ENCODE measurements around the gene RCAN2. TPM values are rescaled to one million over a fixed set of nuclear protein-coding genes. Genes with fewer than 3 reads are reported as not detected.

Gene RCAN2
- total RNA-seq, 2 donors from 2014 or later: 96.5 to 210 TPM

GRCh38 chr6:46504242-46504641 lies 13.0 kb upstream of the RCAN2 start:
- Histone ChIP-seq H3K27me3 (no peaks in the 10 kb centered on the region), H3K9me3 (no peaks in the 10 kb centered on the region), H3K27ac (peak overlapping the region; percentile 60 to 89), H3K36me3 (no peaks in the 10 kb centered on the region), H3K4me1 (peaks cover 0 to 56% of the 10 kb centered on the region in 2 donors), H3K4me3 (no peak overlapping the region)
- TF ChIP-seq, protein P1, sequence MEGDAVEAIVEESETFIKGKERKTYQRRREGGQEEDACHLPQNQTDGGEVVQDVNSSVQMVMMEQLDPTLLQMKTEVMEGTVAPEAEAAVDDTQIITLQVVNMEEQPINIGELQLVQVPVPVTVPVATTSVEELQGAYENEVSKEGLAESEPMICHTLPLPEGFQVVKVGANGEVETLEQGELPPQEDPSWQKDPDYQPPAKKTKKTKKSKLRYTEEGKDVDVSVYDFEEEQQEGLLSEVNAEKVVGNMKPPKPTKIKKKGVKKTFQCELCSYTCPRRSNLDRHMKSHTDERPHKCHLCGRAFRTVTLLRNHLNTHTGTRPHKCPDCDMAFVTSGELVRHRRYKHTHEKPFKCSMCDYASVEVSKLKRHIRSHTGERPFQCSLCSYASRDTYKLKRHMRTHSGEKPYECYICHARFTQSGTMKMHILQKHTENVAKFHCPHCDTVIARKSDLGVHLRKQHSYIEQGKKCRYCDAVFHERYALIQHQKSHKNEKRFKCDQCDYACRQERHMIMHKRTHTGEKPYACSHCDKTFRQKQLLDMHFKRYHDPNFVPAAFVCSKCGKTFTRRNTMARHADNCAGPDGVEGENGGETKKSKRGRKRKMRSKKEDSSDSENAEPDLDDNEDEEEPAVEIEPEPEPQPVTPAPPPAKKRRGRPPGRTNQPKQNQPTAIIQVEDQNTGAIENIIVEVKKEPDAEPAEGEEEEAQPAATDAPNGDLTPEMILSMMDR (IDR thresholded peaks at IDR 0.05): no peak
- DNase-seq (ENCODE audit: low spot score): no peak

GRCh38 chr6:46502486-46503119 lies 11.4 kb upstream of the RCAN2 start:
- peak overlapping the region; percentile 63 to 89 for H3K27ac ChIP-seq
- no peak for DNase-seq (ENCODE audit: low spot score)

GRCh38 chr6:46501136-46502089 lies 10.2 kb upstream of the RCAN2 start:
- Histone ChIP-seq H3K27me3 (no peaks in the 10 kb centered on the region), H3K9me3 (no peaks in the 10 kb centered on the region), H3K4me1 (peaks cover 0 to 30% of the 10 kb centered on the region in 2 donors), H3K4me3 (no peak overlapping the region), H3K27ac (peak overlapping the region in 1 of 2 donors; percentile 89), H3K36me3 (no peaks in the 10 kb centered on the region)
- DNase-seq (ENCODE audit: low spot score): no peak
- TF ChIP-seq, protein P1 (IDR thresholded peaks at IDR 0.05): no peak

More at GRCh38 chr6:46502486-46503119, 11.4 kb upstream of the RCAN2 start:
- no peaks in the 10 kb centered on the region for H3K36me3 ChIP-seq
- H3K4me1 ChIP-seq: peaks cover 0 to 42% of the 10 kb centered on the region in 2 donors
- H3K9me3 ChIP-seq: no peaks in the 10 kb centered on the region
- H3K4me3 ChIP-seq: no peak overlapping the region
- TF ChIP-seq, protein P1 (IDR thresholded peaks at IDR 0.05): no peak
- H3K27me3 ChIP-seq: no peaks in the 10 kb centered on the region

GRCh38 chr6:46500382-46500781 lies 9.1 kb upstream of the RCAN2 start:
- no peak for DNase-seq (ENCODE audit: low spot score)
- Histone ChIP-seq H3K9me3 (no peaks in the 10 kb centered on the region), H3K27ac (peak overlapping the region in 1 of 2 donors; percentile 3), H3K36me3 (no peaks in the 10 kb centered on the region), H3K27me3 (no peaks in the 10 kb centered on the region), H3K4me3 (no peak overlapping the region), H3K4me1 (peaks cover 0 to 22% of the 10 kb centered on the region in 2 donors)
- TF ChIP-seq, protein P1 (IDR thresholded peaks at IDR 0.05): no peak

DNA sequence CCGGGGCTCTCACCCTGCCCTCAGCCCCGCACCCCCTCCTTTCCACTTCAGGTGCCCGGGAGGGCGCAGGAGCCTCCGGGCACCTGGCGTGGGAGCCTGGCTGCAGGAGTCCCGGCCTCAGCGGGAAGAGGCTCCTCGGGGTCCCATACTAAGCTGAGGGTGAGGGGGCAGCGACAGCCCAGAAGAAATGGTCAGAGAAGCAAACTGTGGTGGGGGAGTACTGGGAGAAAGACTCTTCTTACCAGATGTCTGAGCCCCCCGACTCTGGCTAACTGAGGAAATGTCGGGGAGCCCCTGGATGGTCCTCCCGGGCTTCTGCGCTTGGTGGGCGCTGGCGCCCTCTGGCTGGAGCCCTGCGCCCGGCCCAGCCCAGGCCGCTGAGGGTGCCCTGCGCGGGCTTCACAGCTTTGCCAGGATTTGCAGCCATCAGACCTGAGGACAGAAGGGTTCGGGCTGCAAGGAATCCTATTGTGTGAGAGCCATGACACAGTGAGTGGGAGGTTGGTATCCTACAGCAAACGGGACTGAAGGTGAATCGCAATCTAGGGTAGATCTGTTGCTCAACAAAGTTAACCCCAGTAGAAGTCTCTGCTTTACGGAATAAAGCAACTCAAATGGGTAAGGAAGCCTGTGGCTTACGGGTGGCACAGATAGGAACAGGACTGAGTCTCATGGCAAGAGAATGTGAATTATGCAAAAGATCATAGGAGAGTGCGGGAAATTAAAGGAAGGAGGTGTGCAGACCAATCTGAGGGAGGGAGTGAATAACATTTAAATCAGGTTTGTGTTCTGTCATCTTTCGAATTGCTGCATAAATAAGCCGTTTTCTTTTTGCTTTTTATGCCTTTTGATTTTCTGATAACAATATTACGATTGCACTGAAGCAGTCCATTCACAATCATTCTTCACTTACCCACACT lies 639 bp upstream of the RCAN2 start:
- TF ChIP-seq, protein P1 (IDR thresholded peaks at IDR 0.05): peak; percentile 72 to 93
- H3K27ac ChIP-seq: peak overlapping the region; percentile 88 to 98
- no peaks in the 10 kb centered on the region for H3K9me3 ChIP-seq
- no peaks in the 10 kb centered on the region for H3K27me3 ChIP-seq
- peaks cover 0 to 27% of the 10 kb centered on the region in 2 donors for H3K4me1 ChIP-seq
- no peaks in the 10 kb centered on the region for H3K36me3 ChIP-seq
- H3K4me3 ChIP-seq: peak overlapping the region; percentile 70 to 75
- DNase-seq (ENCODE audit: low spot score): no peak

Measured in right atrium auricular region (tissue), 2 donors.